DMS53 (cell line): Measurements from ENCODE around the gene GK.
"Not testable (repeated sequence)": the region's sequence is repeated elsewhere in the genome, so short reads cannot be mapped to it uniquely, and the experiment has no call there.

Experiments used
- DNase-seq: peaks from one replicate; lab custom pipeline; 2025; lab: John Stamatoyannopoulos, UW

Gene GK

GRCh38 chrX:30706216-30706775, 53.1 kb downstream of the GK start:
- no peak for DNase-seq

GRCh38 chrX:30712214-30712613, 59.0 kb downstream of the GK start:
- DNase-seq, result no peak

GRCh38 chrX:30713061-30713525, 59.9 kb downstream of the GK start:
- peak; percentile 84 for DNase-seq

- DNase-seq, result no peak
Observed at GRCh38 chrX:30714138-30714537, 60.9 kb downstream of the GK start.

- no peak for DNase-seq
Observed at GRCh38 chrX:30715976-30716375, 62.8 kb downstream of the GK start.

GRCh38 chrX:30733852-30734660, 80.8 kb downstream of the GK start:
- no peak for DNase-seq

GRCh38 chrX:30734782-30735181, 81.6 kb downstream of the GK start:
- DNase-seq, result no peak

- DNase-seq, result peak; percentile 76
Observed at GRCh38 chrX:30735839-30736238, 82.6 kb downstream of the GK start.

GRCh38 chrX:30741545-30741944, 88.3 kb downstream of the GK start:
- no peak for DNase-seq

GRCh38 chrX:30748342-30748960, 95.2 kb downstream of the GK start:
- DNase-seq, result no peak

GRCh38 chrX:30751497-30751896, 98.3 kb downstream of the GK start:
- peak; percentile 59 for DNase-seq

- no peak for DNase-seq
Observed at GRCh38 chrX:30762755-30763154, 109.5 kb downstream of the GK start.

GRCh38 chrX:30773764-30774163, 120.5 kb downstream of the GK start:
- not testable (repeated sequence) for DNase-seq

- DNase-seq, result no peak
Observed at GRCh38 chrX:30777575-30777974, 124.4 kb downstream of the GK start.

GRCh38 chrX:30779453-30780030, 126.3 kb downstream of the GK start:
- no peak for DNase-seq
